DND-41 (cell line): ENCODE results near the gene ZFP90.

Experiments
- ATAC-seq: fragments of 200-7000 bp; cut with Tn5 transposase; 3 replicates; pipeline ENCODE4 v1.9.1; 2021; ENCODE audit warnings: low read depth; ENCODE audit not compliant: insufficient read depth
- DNase-seq: peaks from one replicate; pipeline ENCODE4 v3.0.0-alpha.2; 2020
- H2AFZ ChIP-seq: 2 replicates; pipeline ENCODE4 v1.6.0; 2012; ENCODE audit warnings: low read depth, low read length
- H3K27ac ChIP-seq: 2 replicates; pipeline ENCODE4 v1.5.1; 2012; ENCODE audit warnings: low read length, inconsistent platforms
- H3K27me3 ChIP-seq: fragments of 200-600 bp; sonication (generic); 2 replicates; pipeline ENCODE4 v1.6.0; 2012; ENCODE audit warnings: low read length, mild to moderate bottlenecking, inconsistent platforms; ENCODE audit not compliant: insufficient read depth, poor library complexity
- H3K36me3 ChIP-seq: 2 replicates; pipeline ENCODE4 v1.5.1; 2012; ENCODE audit warnings: low read length, inconsistent platforms; ENCODE audit not compliant: insufficient read depth
- H3K4me1 ChIP-seq: 2 replicates; pipeline ENCODE4 v1.5.1; 2012; ENCODE audit warnings: mild to moderate bottlenecking, low read length; ENCODE audit not compliant: insufficient read depth
- H3K4me2 ChIP-seq: 2 replicates; pipeline ENCODE4 v1.6.0; 2012; ENCODE audit warnings: mild to moderate bottlenecking, moderate library complexity, low read length, inconsistent platforms; ENCODE audit not compliant: insufficient read depth
- H3K4me3 ChIP-seq, 2 experiments: fragments of 200-600 bp in 1 of 2; shearing (Covaris generic) in 1 of 2; 2 replicates each; pipeline ENCODE4 v1.5.1; 2012 to 2016; ENCODE audit warnings: inconsistent platforms in 2 of 2, low read length in 2 of 2, mild to moderate bottlenecking in 2 of 2, low read depth in 1 of 2, moderate library complexity in 1 of 2
- H3K79me2 ChIP-seq: 2 replicates; pipeline ENCODE4 v1.6.0; 2012; ENCODE audit warnings: low read length, inconsistent platforms; ENCODE audit not compliant: insufficient read depth
- H3K9ac ChIP-seq: 2 replicates; pipeline ENCODE4 v1.6.0; 2012; ENCODE audit warnings: low read depth, mild to moderate bottlenecking, inconsistent platforms, low read length, moderate library complexity
- H3K9me3 ChIP-seq: 2 replicates; pipeline ENCODE4 v1.5.1; 2012; ENCODE audit warnings: low read length, moderate library complexity, mild to moderate bottlenecking, inconsistent platforms; ENCODE audit not compliant: insufficient read depth, severe bottlenecking
- H4K20me1 ChIP-seq: 2 replicates; pipeline ENCODE4 v1.6.0; 2012; ENCODE audit warnings: low read length; ENCODE audit not compliant: insufficient read depth
- CTCF ChIP-seq: IDR thresholded peaks from 2 replicates; pipeline ENCODE4 v1.5.1; 2012; ENCODE audit warnings: borderline replicate concordance, low read length, moderate library complexity, mild to moderate bottlenecking; ENCODE audit not compliant: poor library complexity, severe bottlenecking; ENCODE audit errors: extremely low read depth
- EZH2 ChIP-seq: IDR thresholded peaks from 3 replicates; pipeline ENCODE4 v1.6.1; 2012; ENCODE audit warnings: borderline replicate concordance, low read depth, mild to moderate bottlenecking, moderate library complexity, low read length, inconsistent platforms; ENCODE audit not compliant: severe bottlenecking

Gene ZFP90

GRCh38 chr16:68503334-68503733 lies 35.8 kb upstream of the ZFP90 start:
- ATAC-seq = no peak
- no peaks in the 10 kb centered on the region for H3K36me3 ChIP-seq
- DNase-seq = no peak
- H3K4me2 ChIP-seq = no peak overlapping the region
- no peak overlapping the region for H3K9ac ChIP-seq
- TF ChIP-seq EZH2 = no peak
- TF ChIP-seq CTCF = no peak
- H3K4me3 ChIP-seq = no peak overlapping the region
- H3K27ac ChIP-seq = no peak overlapping the region
- H4K20me1 ChIP-seq = no peaks in the 10 kb centered on the region
- H3K79me2 ChIP-seq = no peaks in the 10 kb centered on the region
- H3K9me3 ChIP-seq = no peaks in the 10 kb centered on the region
- H2AFZ ChIP-seq = no peak overlapping the region
- H3K4me1 ChIP-seq = no peaks in the 10 kb centered on the region
- no peaks in the 10 kb centered on the region for H3K27me3 ChIP-seq

- ATAC-seq (no peak), DNase-seq (no peak)
- no peaks in the 10 kb centered on the region for H3K36me3 ChIP-seq
- H3K4me1 ChIP-seq = no peaks in the 10 kb centered on the region
- no peak for TF ChIP-seq CTCF
- no peak for TF ChIP-seq EZH2
- H4K20me1 ChIP-seq = no peaks in the 10 kb centered on the region
- no peak overlapping the region for H3K27ac ChIP-seq
- no peak overlapping the region for H2AFZ ChIP-seq
- H3K4me3 ChIP-seq = no peak overlapping the region
- H3K9ac ChIP-seq = no peak overlapping the region
- no peaks in the 10 kb centered on the region for H3K79me2 ChIP-seq
- H3K4me2 ChIP-seq = no peak overlapping the region
- no peaks in the 10 kb centered on the region for H3K27me3 ChIP-seq
- H3K9me3 ChIP-seq = no peaks in the 10 kb centered on the region
Observed at GRCh38 chr16:68504066-68504465, 35.0 kb upstream of the ZFP90 start.

- no peak for DNase-seq
- TF ChIP-seq EZH2 (no peak), CTCF (no peak)
- H2AFZ ChIP-seq = no peak overlapping the region
- H3K9ac ChIP-seq = no peak overlapping the region
- H3K9me3 ChIP-seq = no peaks in the 10 kb centered on the region
- no peaks in the 10 kb centered on the region for H3K27me3 ChIP-seq
- ATAC-seq = no peak
- H3K4me3 ChIP-seq = no peak overlapping the region
- no peaks in the 10 kb centered on the region for H3K79me2 ChIP-seq
- no peaks in the 10 kb centered on the region for H3K36me3 ChIP-seq
- H3K27ac ChIP-seq = no peak overlapping the region
- H3K4me2 ChIP-seq = no peak overlapping the region
- no peaks in the 10 kb centered on the region for H4K20me1 ChIP-seq
- H3K4me1 ChIP-seq = no peaks in the 10 kb centered on the region
Observed at GRCh38 chr16:68506331-68507053, 32.6 kb upstream of the ZFP90 start.
